Measurements from ENCODE around the gene FUT7. TPM values are rescaled to one million over a fixed set of nuclear protein-coding genes. Genes with fewer than 3 reads are reported as not detected.

FUT7 gene
- total and polyA plus RNA-seq, 2 of the 13 experiments (the other 11 are each of a cell fraction or from before 2014, with no cell fraction given), result 0.05 TPM; not detected in 1

DNA sequence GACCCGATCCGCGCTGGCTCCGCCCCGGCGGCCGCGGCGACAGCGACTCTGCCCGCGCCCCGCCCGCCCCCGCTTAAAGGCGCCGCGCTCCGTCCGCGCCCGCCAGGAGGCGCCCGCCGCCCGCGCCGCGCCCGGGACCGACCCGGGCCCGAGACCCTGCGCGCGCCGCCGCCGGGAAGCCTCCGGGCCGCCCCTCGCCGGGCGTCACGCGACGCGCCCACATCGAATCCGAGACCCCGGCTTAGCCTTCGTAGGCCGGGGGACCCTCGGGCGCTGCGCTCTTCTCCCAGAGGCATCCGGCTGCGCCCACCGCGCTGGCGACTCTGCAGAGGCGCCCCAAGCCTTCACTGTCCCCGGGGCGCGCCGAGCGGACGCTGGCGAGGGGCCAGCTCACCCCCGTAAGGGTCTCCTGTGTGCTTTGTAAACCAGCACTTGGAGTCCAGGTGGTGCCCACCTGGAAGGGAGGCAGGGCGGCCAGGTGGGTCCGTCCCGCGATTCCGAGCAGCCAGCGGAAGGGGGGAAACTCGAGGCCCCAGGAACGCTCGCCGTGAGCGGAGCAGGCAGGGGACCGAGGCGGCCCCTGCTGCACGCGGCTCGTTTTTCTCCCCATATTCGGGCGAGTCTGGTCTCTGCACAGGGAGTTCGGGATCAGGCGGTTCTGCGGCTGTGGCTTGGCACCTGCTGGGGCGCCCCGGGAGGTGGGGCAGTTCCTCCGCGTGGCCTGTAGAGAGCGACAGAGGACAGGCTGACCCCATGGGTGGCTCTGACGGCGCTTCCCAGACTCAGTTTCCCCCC lies 3.4 kb downstream of the FUT7 start:
- BruUV-seq (replicated peaks), result no TSS peak
- no peak for FAIRE-seq
- 0% methylated on average over 4 of the region's 98 CpGs for WGBS (ENCODE audit: low lambda C conversion rate)
- Histone ChIP-seq H3K9ac (ENCODE audit: insufficient read depth, low read depth, low read length) (peak overlapping the region; percentile 57; the same call in 1 of the 2 replicates), H2AFZ (ENCODE audit: low read length) (no peak overlapping the region), H3K4me1 (ENCODE audit: insufficient read depth, low read length) (peaks cover 85% of the 10 kb centered on the region), H3K27ac (ENCODE audit: extremely low read length, insufficient read depth, low read length) (no peak overlapping the region), H3K4me2 (ENCODE audit: low read depth, low read length) (peak overlapping the region; percentile 95), H3K79me2 (ENCODE audit: insufficient read depth, low read length) (no peaks in the 10 kb centered on the region), H3K27me3 (ENCODE audit: control insufficient read depth in 1 of 2, insufficient read depth in 2 of 2, low read length in 2 of 2) (peaks cover 0 to 19% of the 10 kb centered on the region in 2 experiments; a peak in 2 of 5 replicates), H3K36me3 (replicated peaks in 1 of 2; ENCODE audit: control insufficient read depth in 1 of 2, insufficient read depth in 2 of 2, low read length in 2 of 2) (no peaks in the 10 kb centered on the region), H3K4me3 (replicated peaks in 1 of 3; ENCODE audit: insufficient read depth in 1 of 3, low read depth in 2 of 3, low read length in 3 of 3) (peak overlapping the region; percentile 35 to 78 (median 46)), H4K20me1 (ENCODE audit: insufficient read depth, low read length) (no peaks in the 10 kb centered on the region), H3K9me3 (ENCODE audit: low read length) (no peaks in the 10 kb centered on the region)
- intact Hi-C loops (cut with micrococcal nuclease; ENCODE audit: unreplicated experiment), result no loop called here
- no peak for DNase-seq (ENCODE audit: low spot score)
- in situ Hi-C loops (cut with HindIII; ENCODE audit: extremely low pct_ligation_motif_present, low pct_unique_long_range_greater_than_20kb), result no loop called here
- ATAC-seq, result peak; percentile 47
- ChIA-PET POLR2A (interaction anchor here (1.0 to 1.6 kb wide), 6 partner anchors 27 to 79 kb away, joined by 3 to 6 read pairs (median 4); partner anchors contain the start of genes CLIC3 and SAPCD2), CTCF (ENCODE audit: low intra/inter-chr PET ratio, low total read pairs) (interaction anchor here (1.1 to 1.4 kb wide), 3 partner anchors 27 to 80 kb away, joined by 3 to 4 read pairs (median 4); no protein-coding TSS in a partner anchor)
- TF ChIP-seq, protein P1, sequence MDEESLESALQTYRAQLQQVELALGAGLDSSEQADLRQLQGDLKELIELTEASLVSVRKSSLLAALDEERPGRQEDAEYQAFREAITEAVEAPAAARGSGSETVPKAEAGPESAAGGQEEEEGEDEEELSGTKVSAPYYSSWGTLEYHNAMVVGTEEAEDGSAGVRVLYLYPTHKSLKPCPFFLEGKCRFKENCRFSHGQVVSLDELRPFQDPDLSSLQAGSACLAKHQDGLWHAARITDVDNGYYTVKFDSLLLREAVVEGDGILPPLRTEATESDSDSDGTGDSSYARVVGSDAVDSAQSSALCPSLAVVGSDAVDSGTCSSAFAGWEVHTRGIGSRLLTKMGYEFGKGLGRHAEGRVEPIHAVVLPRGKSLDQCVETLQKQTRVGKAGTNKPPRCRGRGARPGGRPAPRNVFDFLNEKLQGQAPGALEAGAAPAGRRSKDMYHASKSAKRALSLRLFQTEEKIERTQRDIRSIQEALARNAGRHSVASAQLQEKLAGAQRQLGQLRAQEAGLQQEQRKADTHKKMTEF (CRISPR knock-in tag; IDR thresholded peaks at IDR 0.05), result no peak
- TF ChIP-seq PAF1 (CRISPR knock-in tag; IDR thresholded peaks at IDR 0.05) (no peak), ARNT2 (CRISPR knock-in tag; IDR thresholded peaks at IDR 0.05; ENCODE audit: low read depth) (0 out of 2 replicates have a peak, but pooled peaks have one; percentile 14), ISL2 (CRISPR knock-in tag; IDR thresholded peaks at IDR 0.05) (peak; percentile 24; the same call in 1 of the 2 replicates), ZBTB7B (CRISPR knock-in tag; IDR thresholded peaks at IDR 0.05) (peak; percentile 52; the same call in 1 of the 2 replicates), ZNF446 (CRISPR knock-in tag; IDR thresholded peaks at IDR 0.05) (0 out of 2 replicates have a peak, but pooled peaks have one; percentile 70), ZFP90 (CRISPR knock-in tag; IDR thresholded peaks at IDR 0.05; ENCODE audit: borderline replicate concordance) (0 out of 2 replicates have a peak, but pooled peaks have one; percentile 49), ZNF703 (CRISPR knock-in tag; IDR thresholded peaks at IDR 0.05; ENCODE audit: borderline replicate concordance) (no peak), KDM2A (CRISPR knock-in tag; IDR thresholded peaks at IDR 0.05; ENCODE audit: borderline replicate concordance, low read depth) (peak; percentile 17; the same call in 1 of the 2 replicates), NONO (IDR thresholded peaks at IDR 0.05) (no peak), NONO (CRISPR knock-in tag; conservative IDR thresholded peaks at IDR 0.05) (no peak), MYC (CRISPR knock-in tag; IDR thresholded peaks at IDR 0.05; ENCODE audit: borderline replicate concordance) (peak; percentile 45; the same call in 1 of the 2 replicates), ELF1 (CRISPR knock-in tag; IDR thresholded peaks at IDR 0.05) (no peak), GABPB1 (CRISPR knock-in tag; IDR thresholded peaks at IDR 0.05) (peak; percentile 37; the same call in 1 of the 2 replicates), SALL2 (CRISPR knock-in tag; IDR thresholded peaks at IDR 0.05) (0 out of 2 replicates have a peak, but pooled peaks have one; percentile 9), ZNF616 (CRISPR knock-in tag; IDR thresholded peaks at IDR 0.05; ENCODE audit: low read depth) (no peak), MAZ (IDR thresholded peaks at IDR 0.05; ENCODE audit: borderline replicate concordance, low read depth, low read length) (no peak), MAZ (CRISPR knock-in tag; IDR thresholded peaks at IDR 0.05; ENCODE audit: low read depth) (no peak)
- TF ChIP-seq, protein P2, sequence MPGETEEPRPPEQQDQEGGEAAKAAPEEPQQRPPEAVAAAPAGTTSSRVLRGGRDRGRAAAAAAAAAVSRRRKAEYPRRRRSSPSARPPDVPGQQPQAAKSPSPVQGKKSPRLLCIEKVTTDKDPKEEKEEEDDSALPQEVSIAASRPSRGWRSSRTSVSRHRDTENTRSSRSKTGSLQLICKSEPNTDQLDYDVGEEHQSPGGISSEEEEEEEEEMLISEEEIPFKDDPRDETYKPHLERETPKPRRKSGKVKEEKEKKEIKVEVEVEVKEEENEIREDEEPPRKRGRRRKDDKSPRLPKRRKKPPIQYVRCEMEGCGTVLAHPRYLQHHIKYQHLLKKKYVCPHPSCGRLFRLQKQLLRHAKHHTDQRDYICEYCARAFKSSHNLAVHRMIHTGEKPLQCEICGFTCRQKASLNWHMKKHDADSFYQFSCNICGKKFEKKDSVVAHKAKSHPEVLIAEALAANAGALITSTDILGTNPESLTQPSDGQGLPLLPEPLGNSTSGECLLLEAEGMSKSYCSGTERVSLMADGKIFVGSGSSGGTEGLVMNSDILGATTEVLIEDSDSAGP (CRISPR knock-in tag; IDR thresholded peaks at IDR 0.05; ENCODE audit: borderline replicate concordance), result peak; percentile 65
- TF ChIP-seq, protein P3, sequence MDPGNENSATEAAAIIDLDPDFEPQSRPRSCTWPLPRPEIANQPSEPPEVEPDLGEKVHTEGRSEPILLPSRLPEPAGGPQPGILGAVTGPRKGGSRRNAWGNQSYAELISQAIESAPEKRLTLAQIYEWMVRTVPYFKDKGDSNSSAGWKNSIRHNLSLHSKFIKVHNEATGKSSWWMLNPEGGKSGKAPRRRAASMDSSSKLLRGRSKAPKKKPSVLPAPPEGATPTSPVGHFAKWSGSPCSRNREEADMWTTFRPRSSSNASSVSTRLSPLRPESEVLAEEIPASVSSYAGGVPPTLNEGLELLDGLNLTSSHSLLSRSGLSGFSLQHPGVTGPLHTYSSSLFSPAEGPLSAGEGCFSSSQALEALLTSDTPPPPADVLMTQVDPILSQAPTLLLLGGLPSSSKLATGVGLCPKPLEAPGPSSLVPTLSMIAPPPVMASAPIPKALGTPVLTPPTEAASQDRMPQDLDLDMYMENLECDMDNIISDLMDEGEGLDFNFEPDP (CRISPR knock-in tag; conservative IDR thresholded peaks at IDR 0.05), result 0 out of 2 replicates have a peak, but pooled peaks have one; percentile 53
